ENCODE results near the gene C1QTNF1.

Gene C1QTNF1

DNA sequence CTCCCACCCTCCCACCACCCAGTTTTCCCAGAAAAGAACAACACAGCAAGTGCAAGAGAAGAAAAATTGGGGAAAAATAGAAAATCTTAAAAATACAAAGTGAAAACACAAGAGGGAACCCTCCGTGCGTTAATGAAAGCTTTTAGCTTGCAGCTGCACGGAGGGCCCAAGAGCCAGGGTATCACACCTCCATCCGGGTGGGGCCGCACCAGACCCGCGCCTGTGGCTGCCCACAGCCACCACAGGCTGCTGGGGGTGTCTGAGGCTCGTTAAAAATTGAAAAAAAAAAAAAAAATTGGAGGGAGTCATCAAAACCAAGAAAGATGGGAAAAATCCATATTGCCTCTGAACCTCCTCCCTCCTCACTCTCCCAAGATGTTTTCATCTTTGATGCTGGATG, 69.3 kb downstream of the C1QTNF1 start:
- no peak for DNase-seq (ENCODE audit: low read depth)

DNA sequence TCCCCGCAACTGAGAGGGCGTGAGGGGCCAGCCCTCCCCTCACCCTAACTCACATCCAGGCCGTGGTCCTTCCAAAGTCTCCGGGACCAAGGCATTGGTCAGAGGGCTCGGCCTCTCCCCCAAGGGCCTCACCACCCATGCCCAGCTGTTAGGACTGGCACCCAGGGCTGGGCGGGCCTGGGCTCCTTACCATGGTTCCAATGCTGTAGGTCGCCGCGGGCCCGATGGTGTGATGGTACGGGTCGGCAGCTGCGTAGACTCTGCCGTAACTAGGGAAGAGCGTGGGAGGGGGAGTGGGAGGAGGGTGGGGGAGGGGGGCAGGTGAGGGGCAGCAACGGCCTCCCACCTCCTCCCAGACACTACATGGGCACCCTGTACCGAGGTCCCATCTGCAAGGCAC, 70.3 kb downstream of the C1QTNF1 start:
- DNase-seq (ENCODE audit: low read depth) = no peak

DNA sequence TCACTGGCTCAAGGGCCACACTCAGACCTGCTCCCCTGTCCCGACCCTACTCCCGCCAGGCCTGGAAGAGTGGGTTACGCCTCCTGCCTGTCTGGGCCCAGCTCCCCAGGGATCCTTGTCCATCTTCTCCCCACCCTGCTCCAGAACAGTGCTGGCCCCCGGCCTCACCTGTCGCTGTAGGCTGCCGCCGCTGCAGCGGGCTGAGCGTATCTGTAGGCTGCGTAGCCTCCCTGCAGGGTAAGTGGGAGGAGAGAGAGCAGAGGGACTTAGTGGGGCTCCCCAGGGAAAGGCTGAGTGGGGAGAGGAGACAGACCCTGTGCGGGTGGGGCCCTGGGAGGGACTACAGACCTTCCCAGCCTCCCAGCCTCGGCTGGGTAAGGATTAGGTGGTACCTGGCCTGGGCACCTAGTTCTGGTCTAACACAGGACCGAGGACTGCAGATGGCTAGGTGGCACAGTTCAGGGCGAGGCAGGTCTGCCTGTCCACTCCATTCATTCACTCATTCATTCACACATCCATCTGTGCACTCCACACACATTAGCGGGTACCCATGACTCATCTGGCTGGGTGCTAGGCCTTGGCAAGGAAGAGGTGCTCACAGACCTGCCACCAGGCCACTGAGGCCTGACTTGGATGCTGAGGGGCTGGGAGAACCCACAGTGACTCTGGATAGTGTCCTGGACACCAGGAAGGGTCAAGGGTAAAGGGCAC, 71.5 kb downstream of the C1QTNF1 start:
- no peak for DNase-seq (ENCODE audit: low read depth)

DNA sequence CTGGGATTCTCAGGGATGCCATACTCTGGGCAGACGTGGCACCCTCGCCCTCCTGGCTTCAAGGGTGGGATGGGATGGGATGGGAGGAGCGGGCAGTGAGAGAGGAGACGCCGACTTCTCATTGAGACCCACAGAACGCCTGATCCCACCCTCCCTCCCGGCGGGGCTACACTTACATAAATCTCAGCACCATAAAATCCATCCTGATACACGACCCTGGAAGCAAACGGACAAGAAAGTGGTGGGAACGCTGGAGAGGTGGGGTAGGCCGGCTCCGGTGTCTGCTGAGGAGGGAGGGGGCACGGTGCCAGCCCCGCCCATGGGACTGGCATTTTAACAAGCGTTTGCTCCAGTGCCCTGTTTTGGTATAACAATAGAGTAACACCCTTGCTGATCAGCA, 72.5 kb downstream of the C1QTNF1 start:
- no peak for DNase-seq (ENCODE audit: low read depth)

DNA sequence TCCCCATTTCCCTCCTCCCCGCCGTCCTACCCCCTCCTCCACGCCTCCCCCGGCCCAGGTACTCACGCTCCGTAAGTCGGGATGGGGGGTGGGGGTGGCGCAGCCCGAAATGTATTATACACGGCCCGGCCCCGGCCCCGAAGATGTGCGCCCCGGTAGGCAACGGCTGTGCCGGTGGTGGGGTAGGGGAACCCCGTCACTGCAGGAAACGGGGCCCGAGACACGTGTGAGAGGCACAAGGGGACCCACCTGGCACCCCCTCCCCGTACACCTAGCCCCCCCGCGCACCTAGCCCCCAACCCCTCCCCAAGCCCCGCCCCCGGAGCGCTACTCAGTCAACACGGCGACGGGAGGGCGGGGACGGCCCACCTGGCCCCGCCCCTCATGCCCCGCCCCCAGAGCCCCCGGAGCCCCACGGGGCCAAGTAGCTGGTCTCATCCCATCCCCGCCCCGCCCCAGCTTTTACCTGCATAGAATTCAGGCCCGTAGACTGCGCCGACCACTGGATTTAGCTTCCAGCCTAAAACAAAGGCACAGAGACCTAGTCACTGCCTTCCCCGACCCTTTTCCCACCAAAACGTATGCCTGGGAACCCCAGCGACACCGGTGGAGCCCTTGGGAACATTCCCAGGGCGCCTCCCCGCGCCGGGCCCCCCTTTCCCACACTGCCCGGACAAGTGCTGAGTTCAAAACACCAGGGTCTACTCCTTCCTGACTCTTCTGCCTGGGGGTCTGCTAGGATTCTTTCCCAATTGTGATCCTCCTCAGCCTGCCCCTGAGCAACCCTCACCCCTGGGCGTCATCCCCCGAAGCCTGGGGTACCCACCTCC, 73.5 kb downstream of the C1QTNF1 start:
- DNase-seq (ENCODE audit: low read depth) = no peak

DNA sequence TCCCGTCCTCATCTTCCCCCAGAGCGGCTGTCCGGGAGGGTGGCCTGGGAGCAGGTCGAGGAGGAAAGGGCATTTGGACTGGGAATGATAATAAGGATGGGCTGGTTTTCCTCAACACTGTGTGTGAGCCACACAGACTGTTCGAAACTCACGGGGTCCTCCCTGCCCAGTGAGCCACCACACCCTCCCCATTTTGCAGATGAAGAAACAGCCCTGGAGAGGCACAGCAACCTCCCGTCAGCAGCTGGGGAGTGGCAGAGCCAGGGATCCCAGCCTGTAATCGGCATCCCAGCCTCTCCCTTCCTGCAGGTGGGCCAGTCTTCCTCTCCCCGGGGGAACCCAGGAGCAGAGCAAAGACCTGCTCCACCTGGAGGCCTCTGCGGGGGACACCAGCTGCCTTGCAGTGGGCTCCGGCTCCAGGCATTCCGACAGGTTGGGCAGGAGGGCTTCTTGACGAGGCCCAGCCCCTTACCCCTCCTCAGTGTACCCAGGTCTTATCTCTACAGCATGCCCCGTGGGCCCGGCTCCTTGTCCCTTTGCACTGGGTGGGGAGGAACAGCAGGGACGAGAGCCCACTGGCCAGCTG, 74.4 kb downstream of the C1QTNF1 start:
- no peak for DNase-seq (ENCODE audit: low read depth)

Data from HS-27A (cell line).